ENCODE measurements around the gene GALNT9.
"Not testable (repeated sequence)": the region's sequence is repeated elsewhere in the genome, so short reads cannot be mapped to it uniquely, and the experiment has no call there.

Gene GALNT9

GRCh38 chr12:132256646-132257045 lies 72.7 kb downstream of the GALNT9 start:
- no peak overlapping the region for H3K4me3 ChIP-seq (ENCODE audit: low read depth, low read length)
- TF ChIP-seq, protein P1, sequence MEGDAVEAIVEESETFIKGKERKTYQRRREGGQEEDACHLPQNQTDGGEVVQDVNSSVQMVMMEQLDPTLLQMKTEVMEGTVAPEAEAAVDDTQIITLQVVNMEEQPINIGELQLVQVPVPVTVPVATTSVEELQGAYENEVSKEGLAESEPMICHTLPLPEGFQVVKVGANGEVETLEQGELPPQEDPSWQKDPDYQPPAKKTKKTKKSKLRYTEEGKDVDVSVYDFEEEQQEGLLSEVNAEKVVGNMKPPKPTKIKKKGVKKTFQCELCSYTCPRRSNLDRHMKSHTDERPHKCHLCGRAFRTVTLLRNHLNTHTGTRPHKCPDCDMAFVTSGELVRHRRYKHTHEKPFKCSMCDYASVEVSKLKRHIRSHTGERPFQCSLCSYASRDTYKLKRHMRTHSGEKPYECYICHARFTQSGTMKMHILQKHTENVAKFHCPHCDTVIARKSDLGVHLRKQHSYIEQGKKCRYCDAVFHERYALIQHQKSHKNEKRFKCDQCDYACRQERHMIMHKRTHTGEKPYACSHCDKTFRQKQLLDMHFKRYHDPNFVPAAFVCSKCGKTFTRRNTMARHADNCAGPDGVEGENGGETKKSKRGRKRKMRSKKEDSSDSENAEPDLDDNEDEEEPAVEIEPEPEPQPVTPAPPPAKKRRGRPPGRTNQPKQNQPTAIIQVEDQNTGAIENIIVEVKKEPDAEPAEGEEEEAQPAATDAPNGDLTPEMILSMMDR (IDR thresholded peaks at IDR 0.05; ENCODE audit: low read depth, low read length): no peak

DNA sequence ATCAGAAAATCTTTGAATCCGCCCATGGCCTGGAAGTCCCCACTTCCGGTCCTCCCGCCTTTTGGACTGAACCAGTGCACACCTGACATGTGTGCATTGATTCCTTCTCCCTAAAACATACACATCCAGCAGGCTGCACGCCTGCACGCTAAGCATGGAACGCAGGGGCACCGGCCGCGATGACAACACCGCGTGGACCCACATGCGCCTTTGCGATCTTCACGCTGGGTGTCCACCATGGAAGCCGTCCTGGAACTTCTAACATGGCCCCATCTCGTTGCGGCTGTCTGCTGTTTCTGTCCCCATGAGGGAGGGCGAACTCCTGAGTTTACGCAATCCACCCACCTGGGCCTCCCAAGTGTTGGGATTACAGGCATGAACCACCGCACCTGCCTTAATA lies 73.7 kb downstream of the GALNT9 start:
- TF ChIP-seq, protein P1 (IDR thresholded peaks at IDR 0.05; ENCODE audit: low read depth, low read length): no peak
- H3K4me3 ChIP-seq (ENCODE audit: low read depth, low read length): no peak overlapping the region

DNA sequence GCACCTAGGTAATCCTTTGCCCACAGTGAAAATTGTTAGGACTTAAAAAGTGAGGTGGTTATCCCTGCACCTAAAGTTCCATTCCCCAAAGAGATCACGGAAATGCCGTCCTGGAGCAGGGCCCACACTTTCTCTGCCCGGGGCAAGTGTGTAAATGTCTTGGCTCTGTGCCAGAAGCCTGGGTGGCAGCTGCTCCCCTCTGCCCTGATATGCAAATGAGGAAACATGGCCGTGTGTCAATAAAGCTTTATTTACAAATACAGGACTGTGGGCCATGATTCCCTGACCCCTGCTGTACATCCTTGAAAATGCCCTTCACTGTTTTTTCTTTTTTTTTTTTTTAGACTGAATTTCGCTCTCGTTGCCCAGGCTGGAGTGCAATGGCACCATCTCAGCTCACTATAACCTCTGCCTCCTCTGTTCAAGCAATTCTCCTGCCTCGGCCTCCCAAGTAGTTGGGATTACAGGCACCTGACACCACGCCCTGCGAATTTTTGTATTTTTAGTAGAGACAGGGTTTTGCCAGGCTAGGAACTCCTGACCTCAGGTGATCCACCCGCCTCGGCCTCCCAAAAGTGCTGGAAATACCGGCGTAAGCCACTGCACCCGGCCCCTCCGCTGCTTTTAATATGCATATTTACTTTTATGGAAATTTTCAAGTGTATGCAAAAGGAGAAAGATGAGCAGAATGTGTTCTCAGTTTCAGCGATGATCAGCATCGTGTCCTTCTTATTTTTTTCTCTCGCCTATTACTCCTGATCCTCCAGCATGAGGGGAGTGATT lies 75.5 kb downstream of the GALNT9 start:
- TF ChIP-seq, protein P1 (IDR thresholded peaks at IDR 0.05; ENCODE audit: low read depth, low read length): no peak
- H3K4me3 ChIP-seq (ENCODE audit: low read depth, low read length): no peak overlapping the region

GRCh38 chr12:132252981-132253380 lies 76.4 kb downstream of the GALNT9 start:
- not testable (repeated sequence) for H3K4me3 ChIP-seq (ENCODE audit: low read depth, low read length)

- TF ChIP-seq, protein P1 (IDR thresholded peaks at IDR 0.05; ENCODE audit: low read depth, low read length): no peak
- H3K4me3 ChIP-seq (ENCODE audit: low read depth, low read length): no peak overlapping the region
Measured at GRCh38 chr12:132251741-132252490, 77.5 kb downstream of the GALNT9 start.

- TF ChIP-seq, protein P1 (IDR thresholded peaks at IDR 0.05; ENCODE audit: low read depth, low read length): no peak
- no peak overlapping the region for H3K4me3 ChIP-seq (ENCODE audit: low read depth, low read length)
Measured at GRCh38 chr12:132251310-132251709, 78.1 kb downstream of the GALNT9 start.

- TF ChIP-seq, protein P1 (IDR thresholded peaks at IDR 0.05; ENCODE audit: low read depth, low read length): no peak
- H3K4me3 ChIP-seq (ENCODE audit: low read depth, low read length): no peak overlapping the region
Measured at GRCh38 chr12:132250707-132251106, 78.7 kb downstream of the GALNT9 start.
